Gastroesophageal sphincter (tissue), 4 donors: ENCODE measurements around the gene CD82. TPM values are rescaled to one million over a fixed set of nuclear protein-coding genes. Genes with fewer than 3 reads are reported as not detected.
"Not testable (repeated sequence)": the region's sequence is repeated elsewhere in the genome, so short reads cannot be mapped to it uniquely, and the experiment has no call there.

Source experiments
- ATAC-seq: fragments of 150-250 bp; one replicate; pipeline ENCODE4 v1.9.1; 2016; ENCODE audit warnings: mild to moderate bottlenecking, moderate library complexity
- H3K27ac ChIP-seq, 4 donors: fragments of 200-600 bp; sonication (generic) in 3 of 4; 1 replicate in 3 of 4; 2 replicates in 1 of 4; pipeline ENCODE4 v1.5.1; 2016 to 2019
- H3K27me3 ChIP-seq: fragments of 200-600 bp; sonication (generic); one replicate; pipeline ENCODE4 v1.5.1; 2019
- H3K36me3 ChIP-seq, 2 donors: fragments of 200-600 bp; sonication (generic); one replicate each; pipeline ENCODE4 v1.5.1; 2019; ENCODE audit warnings: control low read depth in 1 of 2
- H3K4me1 ChIP-seq, 3 donors: fragments of 200-600 bp; sonication (generic); 1 replicate in 2 of 3; 2 replicates in 1 of 3; pipeline ENCODE4 v1.5.1; 2016 to 2019; ENCODE audit warnings: control low read depth in 2 of 3
- H3K4me3 ChIP-seq, 2 donors: fragments of 200-600 bp; sonication (generic); one replicate each; pipeline ENCODE4 v1.5.1; 2019; ENCODE audit warnings: mild to moderate bottlenecking in 1 of 2, moderate library complexity in 1 of 2
- H3K9me3 ChIP-seq, 3 donors: fragments of 200-600 bp; sonication (generic); one replicate each; pipeline ENCODE4 v1.5.1; 2017 to 2019; ENCODE audit warnings: control low read depth in 2 of 3
- EP300 ChIP-seq: sonication (generic); formaldehyde crosslinking; IDR thresholded peaks from one replicate; pipeline ENCODE4 v1.6.1; 2017; ENCODE audit warnings: antibody characterized with exemption, mild to moderate bottlenecking
- POLR2A ChIP-seq, 2 donors: fragments of 450-650 bp; IDR thresholded peaks; one replicate each; pipeline ENCODE4 v1.6.1; 2017; ENCODE audit warnings: antibody characterized with exemption in 2 of 2, mild to moderate bottlenecking in 2 of 2, moderate library complexity in 1 of 2
- POLR2AphosphoS5 ChIP-seq: sonication (generic); formaldehyde crosslinking; IDR thresholded peaks from one replicate; pipeline ENCODE4 v1.6.1; 2017; ENCODE audit warnings: antibody characterized with exemption
- WGBS, 2 donors: methylation state at CpG; one replicate each; pipeline ENCODE4 v1.1.5; 2018; ENCODE audit warnings: low coverage in 1 of 2; 5-methylcytosine and 5-hydroxymethylcytosine counted together
- small RNA-seq, 4 donors: library from RNA; depleted of rRNA; stranded (forward); fragments of <200 nt; gene quantifications; one replicate each; pipeline ENCODE3, GENCODE V24; 2016
- total RNA-seq, 4 donors: library from RNA; depleted of rRNA; stranded (reverse); fragments of >200 nt; gene quantifications; one replicate each; pipeline ENCODE4 v1.1.0, GENCODE V29; 2016
- TF ChIP-seq, protein P1 (sequence below), 4 experiments: fragments of 200-600 bp in 2 of 4; fragments of 450-650 bp in 2 of 4; sonication (generic) in 1 of 4; IDR thresholded peaks; one replicate each; pipeline ENCODE4 v1.5.1; 2017 to 2019; ENCODE audit warnings: antibody characterized with exemption in 4 of 4, mild to moderate bottlenecking in 2 of 4, moderate library complexity in 2 of 4

Gene CD82
- total RNA-seq, 4 donors from 2014 or later = 12.7 to 24.0 (median 19.1) TPM

DNA sequence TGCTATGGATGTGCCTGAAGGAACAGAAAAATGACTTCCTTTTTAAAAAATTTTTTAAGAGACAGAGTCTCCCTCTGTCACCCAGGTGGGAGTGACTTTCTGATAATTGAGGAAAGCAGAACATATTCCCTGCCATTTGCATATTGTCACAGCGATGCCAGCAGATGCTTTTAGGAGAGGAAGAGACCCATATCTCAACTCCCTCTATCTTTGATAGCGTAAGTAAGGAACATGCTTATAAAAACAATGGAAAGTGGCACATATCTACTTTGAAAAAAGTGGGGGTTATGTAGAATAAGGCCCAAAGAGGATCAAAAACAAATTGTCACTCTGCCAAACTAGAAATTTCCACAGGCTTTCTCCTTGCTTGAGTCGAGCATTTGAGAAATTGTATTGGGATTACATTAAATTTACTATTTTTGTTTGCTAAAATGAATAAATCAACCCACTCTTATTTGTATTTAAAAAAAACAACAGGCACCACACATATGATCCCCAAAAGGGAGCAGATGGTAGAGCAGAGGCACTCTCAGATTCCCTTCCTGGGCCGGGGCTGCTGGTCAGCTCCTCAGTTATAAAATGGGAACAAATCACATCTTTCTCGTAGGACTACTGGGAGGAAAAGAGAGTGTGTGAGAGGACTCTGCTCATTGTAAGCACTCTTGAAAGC is 92.5 kb downstream of the CD82 start:
- no peaks in the 10 kb centered on the region for H3K27me3 ChIP-seq
- TF ChIP-seq, protein P1, sequence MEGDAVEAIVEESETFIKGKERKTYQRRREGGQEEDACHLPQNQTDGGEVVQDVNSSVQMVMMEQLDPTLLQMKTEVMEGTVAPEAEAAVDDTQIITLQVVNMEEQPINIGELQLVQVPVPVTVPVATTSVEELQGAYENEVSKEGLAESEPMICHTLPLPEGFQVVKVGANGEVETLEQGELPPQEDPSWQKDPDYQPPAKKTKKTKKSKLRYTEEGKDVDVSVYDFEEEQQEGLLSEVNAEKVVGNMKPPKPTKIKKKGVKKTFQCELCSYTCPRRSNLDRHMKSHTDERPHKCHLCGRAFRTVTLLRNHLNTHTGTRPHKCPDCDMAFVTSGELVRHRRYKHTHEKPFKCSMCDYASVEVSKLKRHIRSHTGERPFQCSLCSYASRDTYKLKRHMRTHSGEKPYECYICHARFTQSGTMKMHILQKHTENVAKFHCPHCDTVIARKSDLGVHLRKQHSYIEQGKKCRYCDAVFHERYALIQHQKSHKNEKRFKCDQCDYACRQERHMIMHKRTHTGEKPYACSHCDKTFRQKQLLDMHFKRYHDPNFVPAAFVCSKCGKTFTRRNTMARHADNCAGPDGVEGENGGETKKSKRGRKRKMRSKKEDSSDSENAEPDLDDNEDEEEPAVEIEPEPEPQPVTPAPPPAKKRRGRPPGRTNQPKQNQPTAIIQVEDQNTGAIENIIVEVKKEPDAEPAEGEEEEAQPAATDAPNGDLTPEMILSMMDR (IDR thresholded peaks at IDR 0.05) = no peak
- no peak for TF ChIP-seq POLR2A (IDR thresholded peaks at IDR 0.05)
- TF ChIP-seq EP300 = no peak
- TF ChIP-seq POLR2AphosphoS5 = no peak
- peaks cover 0 to 22% (median 0%) of the 10 kb centered on the region in 3 donors for H3K4me1 ChIP-seq
- 77 to 96% methylated on average over 4 to 5 of the region's 5 CpGs for WGBS, 2 donors
- no peak overlapping the region for H3K4me3 ChIP-seq
- no peak for ATAC-seq
- no peaks in the 10 kb centered on the region for H3K9me3 ChIP-seq
- no peak overlapping the region for H3K27ac ChIP-seq
- no peaks in the 10 kb centered on the region for H3K36me3 ChIP-seq

DNA sequence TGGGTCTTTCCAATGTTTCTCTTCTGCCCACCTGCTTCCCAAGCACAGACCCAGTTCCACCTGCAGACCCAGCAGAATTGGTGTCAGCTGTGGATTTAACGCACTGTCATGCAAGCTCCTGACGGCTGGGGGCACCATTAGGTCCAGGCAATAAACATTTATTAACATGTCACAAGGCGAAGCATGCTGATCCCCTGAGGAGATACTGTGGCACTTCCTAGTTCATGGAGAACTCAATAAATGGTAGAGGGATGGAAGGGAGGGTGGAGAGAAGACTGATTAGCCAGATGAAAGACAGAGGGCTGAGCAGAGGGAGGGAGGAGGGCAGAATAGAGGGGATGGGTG is 93.0 kb downstream of the CD82 start:
- no peak overlapping the region for H3K27ac ChIP-seq
- no peaks in the 10 kb centered on the region for H3K36me3 ChIP-seq
- no peaks in the 10 kb centered on the region for H3K9me3 ChIP-seq
- WGBS, 2 donors = 6 to 59% methylated on average over 2 to 3 of the region's 3 CpGs
- TF ChIP-seq, protein P1 (IDR thresholded peaks at IDR 0.05) = peak in 1 of 4 experiments; percentile 20
- TF ChIP-seq EP300 (no peak), POLR2A (IDR thresholded peaks at IDR 0.05) (no peak)
- no peak overlapping the region for H3K4me3 ChIP-seq
- ATAC-seq = no peak
- peaks cover 0 to 22% (median 0%) of the 10 kb centered on the region in 3 donors for H3K4me1 ChIP-seq
- no peaks in the 10 kb centered on the region for H3K27me3 ChIP-seq

DNA sequence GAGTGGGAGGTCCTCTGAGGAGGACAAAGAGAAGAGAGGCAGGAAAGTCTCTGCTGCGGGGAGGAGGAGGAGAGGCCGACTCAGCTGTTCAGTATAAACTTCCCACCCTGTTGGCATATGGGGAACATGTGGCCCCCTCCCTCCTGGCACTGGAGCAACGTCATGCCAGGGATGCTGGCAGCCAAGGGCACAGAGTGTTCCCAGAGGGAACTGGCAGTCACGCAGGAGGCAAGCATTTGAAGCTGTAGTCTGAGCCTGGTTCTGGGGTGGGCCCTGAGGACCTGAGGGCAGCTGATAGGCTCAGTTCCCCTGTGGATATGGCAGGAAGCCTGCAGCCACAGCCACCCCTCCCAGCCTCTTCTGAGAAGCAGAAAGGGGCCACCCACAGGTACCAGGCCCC is 94.2 kb downstream of the CD82 start:
- Histone ChIP-seq H3K4me1 (peaks cover 0 to 22% (median 0%) of the 10 kb centered on the region in 3 donors), H3K27me3 (no peaks in the 10 kb centered on the region), H3K9me3 (no peaks in the 10 kb centered on the region), H3K27ac (peak overlapping the region in 3 of 4 donors; percentile 69 to 74 (median 73)), H3K36me3 (no peaks in the 10 kb centered on the region), H3K4me3 (no peak overlapping the region)
- ATAC-seq = peak; percentile 89
- TF ChIP-seq POLR2AphosphoS5 = peak; percentile 97
- TF ChIP-seq, protein P1 (IDR thresholded peaks at IDR 0.05) = no peak
- WGBS, 2 donors = 21 to 52% methylated on average over 2 to 3 of the region's 4 CpGs

DNA sequence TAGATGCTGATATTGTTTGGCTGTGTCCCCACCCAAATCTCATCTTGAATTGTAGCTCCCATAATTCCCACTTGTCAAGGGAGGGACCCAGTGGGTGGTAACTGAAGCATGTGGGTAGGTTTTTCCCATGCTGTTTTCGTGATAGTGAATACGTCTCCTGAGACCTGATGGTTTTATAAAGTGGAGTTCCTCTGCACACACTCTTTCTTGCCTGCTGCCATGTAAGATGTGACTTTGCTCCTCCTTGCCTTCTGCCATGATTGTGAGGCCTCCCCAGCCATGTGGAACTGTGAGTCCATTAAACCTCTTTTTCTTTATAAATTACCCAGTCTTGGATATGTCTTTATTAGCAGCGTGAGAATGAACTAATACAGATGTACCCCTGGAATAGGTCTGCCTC is 95.1 kb downstream of the CD82 start:
- WGBS, 2 donors = 86 to 100% methylated on average over 1 to 3 of the region's 3 CpGs

DNA sequence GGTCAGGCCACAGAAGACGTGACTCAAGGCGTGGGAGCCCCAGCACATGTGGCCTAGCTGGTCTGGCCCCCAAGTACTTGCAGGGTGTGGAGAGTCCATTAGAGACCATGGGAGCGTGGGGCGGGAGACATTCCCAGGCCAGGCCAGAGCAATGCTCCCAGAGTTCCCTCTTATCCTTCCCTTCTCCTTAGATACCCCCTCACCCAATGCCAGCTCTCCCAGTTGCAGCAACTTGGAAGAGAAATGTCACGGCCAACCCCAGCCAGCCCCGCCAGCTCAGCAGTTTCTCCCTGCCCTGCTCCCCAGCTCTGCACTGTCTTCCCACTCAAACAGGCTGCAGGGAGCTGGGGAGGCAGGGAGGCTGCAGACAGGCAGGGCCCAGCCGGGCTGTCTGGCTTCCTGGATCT is 95.9 kb downstream of the CD82 start:
- H3K4me1 ChIP-seq = peaks cover 0 to 22% (median 0%) of the 10 kb centered on the region in 3 donors
- no peaks in the 10 kb centered on the region for H3K36me3 ChIP-seq
- no peaks in the 10 kb centered on the region for H3K9me3 ChIP-seq
- TF ChIP-seq EP300 = no peak
- TF ChIP-seq POLR2AphosphoS5 = no peak
- TF ChIP-seq POLR2A (IDR thresholded peaks at IDR 0.05) = no peak
- TF ChIP-seq, protein P1 (IDR thresholded peaks at IDR 0.05) = no peak
- no peak overlapping the region for H3K4me3 ChIP-seq
- H3K27ac ChIP-seq = no peak overlapping the region
- WGBS, 2 donors = 80% methylated on average over 1 of the region's 7 CpGs; no CpG with 5 or more reads in 1 of the 2 donors
- ATAC-seq = no peak
- no peaks in the 10 kb centered on the region for H3K27me3 ChIP-seq

More for the DNA sequence above, 95.1 kb downstream of the CD82 start:
- H3K36me3 ChIP-seq, H3K27me3 ChIP-seq, H3K27ac ChIP-seq, H3K4me3 ChIP-seq, H3K9me3 ChIP-seq, ATAC-seq: not testable (repeated sequence)
- peaks cover 0 to 22% (median 0%) of the 10 kb centered on the region in 3 donors for H3K4me1 ChIP-seq

Small RNA genes lying within 50 kb of the gene (small RNA-seq; reads per million reads assigned to genes)
- 0 reads per million in 4 donors for gene AC104010.1

Other genes with a start within 250 kb of the CD82 start
- 10 to 100 TPM; 31.1 to 74.6 (median 34.7) TPM for gene TSPAN18, start 161.3 kb downstream of the CD82 start, total RNA-seq